NCI-H2107 (cell line): Measurements from ENCODE around the gene CHCHD3.

Source experiments
- DNase-seq: peaks from one replicate; lab custom pipeline; 2025; lab: John Stamatoyannopoulos, UW

CHCHD3 gene

GRCh38 chr7:132742189-132742612, 339.7 kb downstream of the CHCHD3 start:
- no peak for DNase-seq

- DNase-seq, result no peak
These were observed 341.7 kb downstream of the CHCHD3 start for GRCh38 chr7:132740176-132740575.

GRCh38 chr7:132739271-132739955, 342.5 kb downstream of the CHCHD3 start:
- DNase-seq, result no peak

GRCh38 chr7:132738254-132738653, 343.6 kb downstream of the CHCHD3 start:
- DNase-seq, result no peak

GRCh38 chr7:132735476-132735875, 346.4 kb downstream of the CHCHD3 start:
- DNase-seq, result no peak
